GM18526 (cell line): Measurements from ENCODE around the gene TBC1D9.

ENCODE experiments used
- POLR2A ChIP-seq: IDR thresholded peaks from 3 replicates; pipeline ENCODE4 v1.6.1; 2011; ENCODE audit not compliant: insufficient read length; ENCODE audit errors: extremely low read depth

The TBC1D9 gene

GRCh38 chr4:140641105-140641555 lies 115.1 kb downstream of the TBC1D9 start:
- no peak for TF ChIP-seq POLR2A

GRCh38 chr4:140640150-140640748 lies 115.9 kb downstream of the TBC1D9 start:
- no peak for TF ChIP-seq POLR2A

GRCh38 chr4:140639066-140639465 lies 117.1 kb downstream of the TBC1D9 start:
- TF ChIP-seq POLR2A, result no peak

GRCh38 chr4:140637836-140638235 lies 118.3 kb downstream of the TBC1D9 start:
- TF ChIP-seq POLR2A, result no peak

- TF ChIP-seq POLR2A, result no peak
Measured at GRCh38 chr4:140635606-140636005, 120.6 kb downstream of the TBC1D9 start.

- no peak for TF ChIP-seq POLR2A
Measured at GRCh38 chr4:140633951-140634350, 122.2 kb downstream of the TBC1D9 start.

DNA sequence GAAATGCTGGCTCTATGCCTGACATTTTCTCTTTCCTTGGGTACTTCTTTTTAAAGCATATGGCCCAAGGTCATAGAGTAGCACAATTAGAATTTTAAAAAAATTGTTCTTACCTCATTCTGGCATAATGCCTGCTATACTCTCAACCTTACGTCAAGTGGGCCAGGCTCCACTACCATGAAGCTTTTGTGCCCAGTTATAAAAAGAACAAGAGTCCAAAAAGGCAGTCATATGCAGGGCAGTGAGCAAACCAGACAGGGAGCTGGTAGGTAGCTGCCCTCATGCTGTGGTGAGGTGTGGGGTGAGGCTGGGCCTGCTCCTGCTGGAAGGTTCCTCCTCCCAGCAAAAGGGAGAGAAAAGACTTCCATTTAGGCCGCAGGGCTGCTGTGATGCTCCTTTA lies 123.1 kb downstream of the TBC1D9 start:
- no peak for TF ChIP-seq POLR2A

DNA sequence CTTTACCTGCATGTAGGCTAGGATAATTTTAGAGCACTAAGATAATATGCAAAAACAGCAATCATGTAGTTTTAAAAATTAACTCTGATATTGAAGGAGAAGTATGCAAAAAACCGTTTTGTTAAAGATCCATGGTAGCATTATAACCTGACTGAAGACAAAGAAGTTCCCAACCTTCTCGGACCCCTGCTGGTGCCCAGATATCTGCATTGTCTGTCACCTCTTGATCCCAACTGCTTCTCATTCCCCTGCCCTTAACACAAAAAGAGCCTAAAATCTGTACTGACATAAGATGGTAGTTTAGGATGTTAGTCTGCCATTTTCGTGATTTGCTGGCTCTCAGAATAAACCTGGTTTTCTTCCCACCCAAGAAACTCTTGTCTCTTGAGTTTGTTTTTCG lies 125.9 kb downstream of the TBC1D9 start:
- no peak for TF ChIP-seq POLR2A

GRCh38 chr4:140628016-140628415 lies 128.2 kb downstream of the TBC1D9 start:
- no peak for TF ChIP-seq POLR2A

- TF ChIP-seq POLR2A, result no peak
Measured at GRCh38 chr4:140626661-140627376, 129.4 kb downstream of the TBC1D9 start.

DNA sequence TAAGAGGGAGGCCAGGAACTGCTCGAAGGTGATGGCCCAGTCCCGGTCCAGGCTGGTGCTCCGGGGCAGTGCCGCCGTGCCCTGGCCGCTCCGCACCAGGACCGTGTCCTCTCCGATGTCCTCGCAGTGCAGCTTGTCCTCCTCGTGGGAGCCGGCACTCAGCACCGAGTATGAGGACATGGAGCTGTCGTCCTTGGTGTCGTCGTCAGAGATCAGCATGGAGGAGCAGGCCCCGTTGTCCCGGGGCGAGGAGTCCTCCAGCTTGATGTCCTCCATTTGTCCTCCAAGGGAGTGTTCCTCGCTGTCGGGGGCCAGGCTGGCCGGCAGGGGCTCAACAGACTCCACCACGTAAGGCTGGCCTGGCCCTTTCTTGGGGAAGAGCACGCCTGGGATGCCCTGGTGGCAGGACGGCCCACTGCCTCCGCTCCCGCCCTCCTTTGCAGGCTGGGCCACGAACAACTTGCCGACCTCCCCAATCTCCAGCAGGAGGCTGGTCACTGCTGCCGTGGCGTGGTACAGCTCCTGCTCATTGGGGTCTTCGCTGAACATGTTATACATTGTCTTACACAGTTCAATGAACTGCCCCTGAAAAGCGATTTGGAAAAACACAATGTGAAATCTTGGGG lies 133.7 kb downstream of the TBC1D9 start:
- TF ChIP-seq POLR2A, result no peak

DNA sequence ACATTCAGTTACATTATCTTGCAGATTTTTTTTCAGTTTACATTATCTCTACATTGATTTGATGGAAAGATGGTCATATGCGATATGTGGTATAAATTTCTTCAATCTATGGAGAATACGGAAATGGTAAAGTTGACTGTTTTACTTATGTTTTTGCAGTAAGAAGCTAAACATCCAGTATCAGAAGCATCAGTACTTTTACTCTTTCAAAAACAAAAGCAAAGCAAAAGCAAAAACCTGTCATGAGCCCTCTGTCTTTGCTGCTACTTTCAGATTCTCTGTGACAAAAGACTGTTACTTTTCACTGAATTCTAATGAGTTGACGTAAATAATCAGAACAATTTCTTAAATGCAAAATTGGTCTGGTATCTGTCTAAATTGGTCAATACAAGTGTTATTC lies 135.0 kb downstream of the TBC1D9 start:
- TF ChIP-seq POLR2A, result no peak

GRCh38 chr4:140617499-140618248 lies 138.5 kb downstream of the TBC1D9 start:
- no peak for TF ChIP-seq POLR2A

DNA sequence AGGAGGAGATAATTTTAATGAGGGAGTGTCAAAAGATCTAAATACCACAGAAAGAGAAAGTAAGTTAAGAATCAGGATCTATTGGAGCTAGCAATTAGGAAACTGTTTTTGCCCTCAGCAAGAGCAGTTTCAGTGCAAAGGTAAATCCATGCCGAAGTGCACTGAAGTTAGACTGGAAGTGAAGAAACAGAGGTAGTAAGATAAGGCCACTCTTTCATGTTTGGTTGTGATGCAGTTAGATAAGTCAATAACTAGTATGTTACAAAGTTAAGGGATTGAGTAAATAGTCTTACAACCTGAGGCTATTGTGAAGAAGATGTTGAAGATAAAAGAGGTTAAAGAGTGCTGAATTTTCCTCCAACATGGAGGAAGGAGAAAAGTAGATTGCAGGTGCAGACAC lies 140.7 kb downstream of the TBC1D9 start:
- TF ChIP-seq POLR2A, result no peak

- TF ChIP-seq POLR2A, result no peak
Measured at GRCh38 chr4:140612357-140612756, 143.8 kb downstream of the TBC1D9 start.

DNA sequence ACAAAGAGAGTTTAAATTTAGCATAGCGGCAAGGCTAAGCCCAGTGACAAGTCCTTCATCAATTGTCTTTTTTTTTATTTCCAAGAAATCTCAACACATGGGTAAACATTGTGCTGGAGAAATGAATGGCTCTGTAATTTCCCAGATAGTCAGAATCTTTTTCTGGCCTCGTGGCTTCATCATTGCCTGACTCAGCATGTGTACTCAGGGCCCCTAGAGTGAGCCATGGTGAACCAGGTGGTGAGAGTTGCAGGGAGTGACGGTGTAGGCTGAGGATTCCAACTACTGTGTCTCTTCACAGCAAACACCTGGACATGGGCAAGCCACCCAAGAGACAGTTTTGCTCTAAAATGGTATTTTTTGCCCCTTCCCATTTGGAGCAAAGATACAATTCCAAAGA lies 144.3 kb downstream of the TBC1D9 start:
- no peak for TF ChIP-seq POLR2A
